Esophagus muscularis mucosa (tissue), 4 donors: ENCODE measurements around the gene TIMM22. TPM values are rescaled to one million over a fixed set of nuclear protein-coding genes. Genes with fewer than 3 reads are reported as not detected.

Source experiments
- DNase-seq: peaks from one replicate; pipeline ENCODE4 v3.0.0-alpha.2; 2017; ENCODE audit errors: extremely low spot score
- H3K27ac ChIP-seq, 4 donors: fragments of 200-600 bp; sonication (generic); replicated peaks in 1 of 4; 1 replicate in 3 of 4; 2 replicates in 1 of 4; pipeline ENCODE4 v1.5.1; 2016 to 2019; ENCODE audit warnings: mild to moderate bottlenecking in 1 of 4
- H3K27me3 ChIP-seq, 4 donors: fragments of 200-600 bp; sonication (generic); one replicate each; pipeline versions ENCODE4 v1.5.1 to v1.6.0; 2016 to 2019
- H3K36me3 ChIP-seq, 4 donors: fragments of 200-600 bp; sonication (generic); one replicate each; pipeline ENCODE4 v1.5.1; 2016 to 2019
- H3K4me1 ChIP-seq, 4 donors: fragments of 200-600 bp; sonication (generic); one replicate each; pipeline ENCODE4 v1.5.1; 2016 to 2019
- H3K4me3 ChIP-seq, 4 donors: fragments of 200-600 bp; sonication (generic); 1 replicate in 2 of 4; 2 replicates in 2 of 4; pipeline ENCODE4 v1.5.1; 2016 to 2019; ENCODE audit warnings: mild to moderate bottlenecking in 4 of 4, moderate library complexity in 1 of 4
- H3K9me3 ChIP-seq, 4 donors: fragments of 200-600 bp; sonication (generic); 1 replicate in 3 of 4; 2 replicates in 1 of 4; pipeline ENCODE4 v1.5.1; 2016 to 2019
- CTCF ChIP-seq, 3 experiments: fragments of 200-600 bp in 2 of 3; fragments of 450-650 bp in 1 of 3; sonication (generic) in 2 of 3; IDR thresholded peaks; one replicate each; pipeline ENCODE4 v1.5.1; 2017 to 2019; ENCODE audit warnings: antibody characterized with exemption in 3 of 3, mild to moderate bottlenecking in 2 of 3, moderate library complexity in 1 of 3
- EP300 ChIP-seq: sonication (generic); formaldehyde crosslinking; IDR thresholded peaks from one replicate; pipeline ENCODE4 v1.6.1; 2017; ENCODE audit warnings: antibody characterized with exemption
- POLR2A ChIP-seq: fragments of 450-650 bp; IDR thresholded peaks from one replicate; pipeline ENCODE4 v1.6.1; 2017; ENCODE audit warnings: antibody characterized with exemption, moderate library complexity, mild to moderate bottlenecking, low read depth
- POLR2AphosphoS5 ChIP-seq, 2 donors: sonication (generic); formaldehyde crosslinking; IDR thresholded peaks; one replicate each; pipeline ENCODE4 v1.6.1; 2017; ENCODE audit warnings: antibody characterized with exemption in 2 of 2
- WGBS: methylation state at CpG from one replicate; pipeline ENCODE4 v1.1.5; 2018; 5-methylcytosine and 5-hydroxymethylcytosine counted together
- intact Hi-C: fragments of 100-400 bp; cut with DNase I; formaldehyde crosslinking; loops from one replicate; pipeline ENCODE4 v1.15.1; 2023
- total RNA-seq, 4 donors: library from RNA; depleted of rRNA; stranded (reverse); fragments of >200 nt; gene quantifications; one replicate each; pipeline versions ENCODE4 v1.1.0 to v1.2.1, GENCODE V29; 2016

Gene TIMM22
- total RNA-seq, 4 donors from 2014 or later: 14.1 to 17.9 (median 15.8) TPM

- peaks cover 91 to 99% (median 97%) of the 10 kb centered on the region in 4 donors for H3K4me1 ChIP-seq
- 24% methylated on average over 4 of the region's 4 CpGs for WGBS
- no peaks in the 10 kb centered on the region for H3K27me3 ChIP-seq
- no peaks in the 10 kb centered on the region for H3K9me3 ChIP-seq
- intact Hi-C loops: no loop called here
- DNase-seq: no peak
- H3K36me3 ChIP-seq: peaks cover 0 to 77% (median 34%) of the 10 kb centered on the region in 4 donors
- TF ChIP-seq EP300: peak; percentile 78
- TF ChIP-seq POLR2AphosphoS5 (IDR thresholded peaks at IDR 0.05): peak; percentile 78 to 83
- TF ChIP-seq POLR2A: no peak
- peak; percentile 11 to 20 (median 18) for TF ChIP-seq CTCF (IDR thresholded peaks at IDR 0.05)
- peak overlapping the region; percentile 81 to 92 (median 88) for H3K27ac ChIP-seq
- no peak overlapping the region for H3K4me3 ChIP-seq
Measured at GRCh38 chr17:1002412-1002753, 5.5 kb downstream of the TIMM22 start.

GRCh38 chr17:1002771-1003555 is 6.0 kb downstream of the TIMM22 start:
- no peaks in the 10 kb centered on the region for H3K27me3 ChIP-seq
- H3K9me3 ChIP-seq: no peaks in the 10 kb centered on the region
- H3K4me3 ChIP-seq: no peak overlapping the region
- WGBS: 35% methylated on average over 17 of the region's 19 CpGs
- TF ChIP-seq POLR2A: no peak
- no peak for TF ChIP-seq POLR2AphosphoS5 (IDR thresholded peaks at IDR 0.05)
- no peak for TF ChIP-seq EP300
- intact Hi-C loops: no loop called here
- H3K27ac ChIP-seq: peak overlapping the region; percentile 81 to 92 (median 88)
- H3K4me1 ChIP-seq: peaks cover 92 to 99% (median 97%) of the 10 kb centered on the region in 4 donors
- DNase-seq: no peak
- H3K36me3 ChIP-seq: peaks cover 0 to 83% (median 40%) of the 10 kb centered on the region in 4 donors

GRCh38 chr17:1003633-1003971 is 6.7 kb downstream of the TIMM22 start:
- Histone ChIP-seq H3K27me3 (no peaks in the 10 kb centered on the region), H3K36me3 (peaks cover 0 to 89% (median 46%) of the 10 kb centered on the region in 4 donors), H3K4me3 (no peak overlapping the region), H3K9me3 (no peaks in the 10 kb centered on the region), H3K4me1 (peaks cover 88 to 99% (median 95%) of the 10 kb centered on the region in 4 donors), H3K27ac (peak overlapping the region; percentile 81 to 92 (median 88))
- no peak for DNase-seq
- intact Hi-C loops: no loop called here
- 73% methylated on average over 3 of the region's 5 CpGs for WGBS
- TF ChIP-seq EP300 (no peak), POLR2A (no peak), CTCF (IDR thresholded peaks at IDR 0.05) (no peak), POLR2AphosphoS5 (IDR thresholded peaks at IDR 0.05) (no peak)

- Histone ChIP-seq H3K4me3 (no peak overlapping the region), H3K27ac (peak overlapping the region; percentile 81 to 92 (median 88)), H3K36me3 (peaks cover 0 to 91% (median 49%) of the 10 kb centered on the region in 4 donors), H3K4me1 (peaks cover 86 to 99% (median 93%) of the 10 kb centered on the region in 4 donors), H3K27me3 (no peaks in the 10 kb centered on the region), H3K9me3 (no peaks in the 10 kb centered on the region)
- 83% methylated on average over 8 of the region's 30 CpGs for WGBS
- intact Hi-C loops: no loop called here
- TF ChIP-seq POLR2A (no peak), CTCF (IDR thresholded peaks at IDR 0.05) (no peak), EP300 (no peak), POLR2AphosphoS5 (IDR thresholded peaks at IDR 0.05) (no peak)
- no peak for DNase-seq
Measured at GRCh38 chr17:1003972-1004768, 7.2 kb downstream of the TIMM22 start.

GRCh38 chr17:1004769-1005295 is 7.9 kb downstream of the TIMM22 start:
- peak overlapping the region; percentile 81 to 92 (median 88) for H3K27ac ChIP-seq
- H3K36me3 ChIP-seq: peaks cover 6 to 92% (median 53%) of the 10 kb centered on the region in 4 donors
- H3K9me3 ChIP-seq: no peaks in the 10 kb centered on the region
- no peak overlapping the region for H3K4me3 ChIP-seq
- 67% methylated on average over 9 of the region's 13 CpGs for WGBS
- TF ChIP-seq CTCF (IDR thresholded peaks at IDR 0.05): no peak
- no peak for TF ChIP-seq POLR2AphosphoS5 (IDR thresholded peaks at IDR 0.05)
- no peak for TF ChIP-seq EP300
- no peak for TF ChIP-seq POLR2A
- H3K27me3 ChIP-seq: no peaks in the 10 kb centered on the region
- H3K4me1 ChIP-seq: peaks cover 84 to 99% (median 93%) of the 10 kb centered on the region in 4 donors
- intact Hi-C loops: no loop called here
- DNase-seq: no peak
